GM21367 (cell line): ENCODE measurements around the gene PCDHGA9.
"Not testable (repeated sequence)": the region's sequence is repeated elsewhere in the genome, so short reads cannot be mapped to it uniquely, and the experiment has no call there.

Source experiments
- ATAC-seq: cut with Tn5 transposase; IDR thresholded peaks from one replicate; pipeline ENCODE4 v1.9.1; 2021; ENCODE audit not compliant: unreplicated experiment

PCDHGA9 gene

DNA sequence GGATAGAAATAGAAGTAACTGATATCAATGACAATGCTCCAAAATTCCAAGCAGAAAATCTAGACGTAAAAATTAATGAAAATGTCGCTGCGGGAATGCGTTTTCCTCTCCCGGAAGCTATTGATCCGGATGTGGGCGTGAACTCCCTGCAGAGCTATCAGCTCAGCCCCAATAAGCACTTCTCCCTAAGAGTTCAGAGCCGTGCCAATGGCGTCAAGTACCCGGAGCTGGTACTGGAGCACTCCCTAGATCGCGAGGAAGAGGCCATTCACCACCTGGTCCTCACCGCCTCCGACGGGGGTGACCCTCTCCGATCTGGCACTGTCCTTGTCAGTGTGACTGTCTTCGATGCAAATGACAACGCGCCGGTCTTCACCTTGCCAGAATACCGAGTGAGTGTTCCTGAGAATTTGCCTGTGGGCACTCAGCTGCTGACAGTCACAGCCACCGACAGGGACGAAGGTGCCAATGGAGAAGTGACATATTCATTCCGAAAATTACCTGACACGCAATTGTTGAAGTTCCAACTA lies 11.0 kb downstream of the PCDHGA9 start:
- ATAC-seq: no peak

DNA sequence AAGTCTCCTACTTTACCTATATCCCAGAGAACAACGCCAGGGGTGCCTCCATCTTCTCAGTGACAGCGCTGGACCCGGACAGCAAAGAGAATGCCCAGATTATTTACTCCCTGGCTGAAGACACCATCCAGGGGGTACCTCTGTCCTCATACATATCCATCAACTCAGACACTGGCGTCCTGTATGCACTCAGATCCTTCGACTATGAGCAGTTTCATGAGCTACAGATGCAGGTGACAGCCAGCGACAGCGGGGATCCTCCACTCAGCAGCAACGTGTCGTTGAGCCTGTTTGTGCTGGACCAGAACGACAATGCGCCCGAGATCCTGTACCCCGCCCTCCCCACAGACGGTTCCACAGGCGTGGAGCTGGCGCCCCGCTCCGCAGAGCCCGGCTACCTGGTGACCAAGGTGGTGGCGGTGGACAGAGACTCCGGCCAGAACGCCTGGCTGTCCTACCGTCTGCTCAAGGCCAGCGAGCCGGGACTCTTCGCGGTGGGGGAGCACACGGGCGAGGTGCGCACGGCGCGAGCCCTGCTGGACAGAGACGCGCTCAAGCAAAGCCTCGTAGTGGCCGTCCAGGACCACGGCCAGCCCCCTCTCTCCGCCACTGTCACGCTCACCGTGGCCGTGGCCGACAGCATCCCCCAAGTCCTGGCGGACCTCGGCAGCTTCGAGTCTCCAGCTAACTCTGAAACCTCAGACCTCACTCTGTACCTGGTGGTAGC lies 12.1 kb downstream of the PCDHGA9 start:
- ATAC-seq: not testable (repeated sequence)

DNA sequence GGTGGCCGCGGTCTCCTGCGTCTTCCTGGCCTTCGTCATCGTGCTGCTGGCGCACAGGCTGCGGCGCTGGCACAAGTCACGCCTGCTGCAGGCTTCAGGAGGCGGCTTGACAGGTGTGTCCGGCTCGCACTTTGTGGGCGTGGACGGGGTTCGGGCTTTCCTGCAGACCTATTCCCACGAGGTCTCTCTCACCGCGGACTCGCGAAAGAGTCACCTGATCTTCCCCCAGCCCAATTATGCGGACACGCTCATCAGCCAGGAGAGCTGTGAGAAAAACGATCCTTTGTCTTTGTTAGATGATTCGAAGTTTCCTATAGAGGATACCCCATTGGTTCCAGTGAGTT lies 12.7 kb downstream of the PCDHGA9 start:
- ATAC-seq: not testable (repeated sequence)

DNA sequence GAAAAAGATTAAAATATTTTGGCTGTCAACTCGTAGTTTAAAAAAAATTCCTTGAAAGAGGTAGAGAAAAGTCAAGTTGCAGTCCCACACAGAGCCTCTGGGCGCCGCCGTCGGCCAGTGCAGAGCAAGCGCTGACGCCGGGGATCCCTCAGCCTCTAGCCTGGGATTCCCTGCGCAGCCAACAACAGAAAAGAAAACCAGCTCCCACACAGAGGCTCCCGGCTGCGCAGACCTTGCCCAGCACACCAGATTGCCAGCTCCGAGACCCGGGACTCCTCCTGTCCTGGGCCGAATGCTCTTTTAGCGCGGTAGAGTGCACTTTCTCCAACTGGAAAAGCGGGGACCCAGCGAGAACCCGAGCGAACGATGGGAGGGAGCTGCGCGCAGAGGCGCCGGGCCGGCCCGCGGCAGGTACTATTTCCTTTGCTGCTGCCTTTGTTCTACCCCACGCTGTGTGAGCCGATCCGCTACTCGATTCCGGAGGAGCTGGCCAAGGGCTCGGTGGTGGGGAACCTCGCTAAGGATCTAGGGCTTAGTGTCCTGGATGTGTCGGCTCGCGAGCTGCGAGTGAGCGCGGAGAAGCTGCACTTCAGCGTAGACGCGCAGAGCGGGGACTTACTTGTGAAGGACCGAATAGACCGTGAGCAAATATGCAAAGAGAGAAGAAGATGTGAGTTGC lies 15.1 kb downstream of the PCDHGA9 start, which contains the start of gene PCDHGB7:
Gene PCDHGB7, plus strand, starts transcription at position 184 of the 679 bp plus-strand sequence. Its CDS starts 183 bp downstream, at position 367.
- ATAC-seq: peak; percentile 75

DNA sequence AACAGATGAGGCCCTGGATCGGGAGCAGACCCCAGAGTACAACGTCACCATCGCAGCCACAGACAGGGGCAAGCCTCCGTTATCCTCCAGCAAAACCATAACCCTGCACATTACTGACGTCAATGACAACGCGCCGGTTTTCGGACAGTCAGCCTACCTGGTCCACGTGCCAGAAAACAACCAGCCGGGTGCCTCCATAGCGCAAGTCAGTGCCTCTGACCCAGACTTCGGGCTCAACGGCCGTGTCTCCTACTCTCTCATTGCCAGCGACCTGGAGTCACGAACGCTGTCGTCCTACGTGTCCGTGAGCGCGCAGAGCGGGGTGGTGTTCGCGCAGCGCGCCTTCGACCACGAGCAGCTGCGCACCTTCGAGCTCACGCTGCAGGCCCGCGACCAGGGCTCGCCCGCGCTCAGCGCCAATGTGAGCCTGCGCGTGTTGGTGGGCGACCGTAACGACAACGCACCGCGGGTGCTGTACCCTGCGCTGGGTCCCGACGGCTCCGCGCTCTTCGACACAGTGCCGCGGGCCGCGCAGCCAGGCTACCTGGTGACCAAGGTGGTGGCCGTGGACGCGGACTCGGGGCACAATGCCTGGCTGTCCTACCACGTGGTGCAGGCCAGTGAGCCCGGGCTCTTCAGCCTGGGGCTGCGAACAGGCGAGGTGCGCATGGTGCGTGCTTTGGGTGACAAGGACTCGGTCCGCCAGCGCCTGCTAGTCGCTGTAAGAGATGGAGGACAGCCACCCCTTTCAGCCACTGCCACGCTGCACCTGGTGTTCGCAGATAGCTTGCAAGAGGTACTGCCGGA lies 16.7 kb downstream of the PCDHGA9 start:
- ATAC-seq: no peak

DNA sequence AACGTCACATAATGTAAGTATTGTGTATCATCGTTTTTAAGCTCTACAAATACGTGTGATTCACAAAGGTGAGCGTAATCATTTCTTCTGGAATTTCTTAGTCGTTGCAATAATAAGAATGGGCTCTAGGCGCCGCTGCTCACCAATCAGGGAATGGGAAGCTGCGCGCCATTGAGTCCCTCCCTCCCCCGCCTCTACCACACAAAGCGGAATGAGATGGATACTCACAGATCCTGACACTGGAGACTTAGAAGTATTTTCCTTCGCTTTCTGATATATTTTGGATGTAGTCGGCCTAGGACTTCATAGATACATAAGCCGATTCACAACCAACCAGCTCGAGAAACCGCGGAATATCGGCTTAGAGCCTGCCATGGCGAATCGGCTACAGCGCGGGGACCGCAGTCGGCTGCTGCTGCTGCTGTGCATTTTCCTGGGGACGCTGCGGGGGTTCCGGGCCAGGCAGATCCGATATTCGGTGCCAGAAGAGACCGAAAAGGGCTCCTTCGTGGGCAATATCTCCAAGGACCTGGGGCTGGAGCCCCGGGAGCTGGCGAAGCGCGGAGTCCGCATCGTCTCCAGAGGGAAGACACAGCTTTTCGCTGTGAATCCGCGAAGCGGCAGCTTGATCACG lies 18.4 kb downstream of the PCDHGA9 start, which contains the start of gene PCDHGA11:
Gene PCDHGA11, plus strand, starts transcription at position 197 of the 634 bp plus-strand sequence. Its CDS starts 177 bp downstream, at position 374.
- ATAC-seq: peak; percentile 52

DNA sequence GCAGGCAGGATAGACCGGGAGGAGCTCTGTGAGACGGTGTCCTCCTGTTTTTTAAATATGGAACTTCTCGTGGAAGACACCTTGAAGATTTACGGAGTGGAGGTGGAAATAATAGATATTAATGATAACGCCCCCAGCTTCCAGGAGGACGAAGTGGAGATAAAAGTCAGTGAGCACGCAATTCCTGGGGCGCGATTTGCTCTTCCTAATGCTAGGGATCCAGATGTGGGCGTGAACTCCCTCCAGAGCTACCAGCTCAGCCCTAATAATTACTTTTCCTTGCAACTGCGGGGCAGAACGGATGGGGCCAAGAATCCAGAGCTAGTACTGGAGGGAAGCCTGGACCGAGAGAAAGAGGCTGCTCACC lies 18.9 kb downstream of the PCDHGA9 start:
- no peak for ATAC-seq

DNA sequence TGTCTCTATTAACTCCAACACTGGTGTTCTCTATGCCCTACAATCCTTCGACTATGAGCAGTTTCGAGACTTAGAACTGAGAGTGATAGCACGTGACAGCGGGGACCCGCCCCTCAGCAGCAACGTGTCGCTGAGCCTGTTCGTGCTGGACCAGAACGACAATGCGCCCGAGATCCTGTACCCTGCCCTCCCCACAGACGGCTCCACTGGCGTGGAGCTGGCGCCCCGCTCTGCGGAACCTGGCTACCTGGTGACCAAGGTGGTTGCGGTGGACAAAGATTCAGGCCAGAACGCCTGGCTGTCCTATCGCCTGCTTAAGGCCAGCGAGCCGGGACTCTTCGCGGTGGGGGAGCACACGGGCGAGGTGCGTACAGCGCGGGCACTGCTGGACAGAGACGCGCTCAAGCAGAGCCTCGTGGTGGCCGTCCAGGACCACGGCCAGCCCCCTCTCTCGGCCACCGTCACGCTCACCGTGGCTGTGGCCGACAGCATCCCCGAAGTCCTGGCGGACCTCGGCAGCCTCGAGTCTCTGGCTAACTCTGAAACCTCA lies 20.2 kb downstream of the PCDHGA9 start:
- ATAC-seq: no peak

DNA sequence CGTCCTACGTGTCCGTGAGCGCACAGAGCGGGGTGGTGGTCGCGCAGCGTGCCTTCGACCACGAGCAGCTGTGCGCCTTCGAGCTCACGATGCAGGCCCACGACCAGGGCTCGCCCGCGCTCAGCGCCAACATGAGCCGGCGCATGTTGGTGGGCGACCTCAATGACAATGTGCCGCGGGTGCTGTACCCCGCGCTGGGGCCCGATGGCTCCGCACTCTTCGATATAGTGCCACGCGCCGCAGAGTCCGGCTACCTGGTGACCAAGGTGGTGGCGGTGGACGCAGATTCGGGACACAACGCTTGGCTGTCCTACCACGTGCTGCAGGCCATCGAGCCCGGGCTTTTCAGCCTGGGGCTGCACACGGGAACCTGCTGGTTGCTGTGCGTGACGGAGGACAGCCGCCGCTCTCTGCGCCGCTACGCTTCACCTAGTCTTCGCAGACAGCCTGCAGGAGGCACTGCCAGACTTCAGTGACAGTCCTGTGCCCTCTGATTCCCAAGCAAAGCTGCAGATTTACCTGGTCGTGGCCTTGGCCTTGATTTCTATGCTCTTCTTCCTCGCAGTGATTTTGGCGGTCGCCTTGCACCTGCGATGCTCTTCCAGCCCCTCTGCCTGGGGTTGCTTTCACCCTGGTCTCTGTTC lies 25.3 kb downstream of the PCDHGA9 start:
- ATAC-seq: no peak

DNA sequence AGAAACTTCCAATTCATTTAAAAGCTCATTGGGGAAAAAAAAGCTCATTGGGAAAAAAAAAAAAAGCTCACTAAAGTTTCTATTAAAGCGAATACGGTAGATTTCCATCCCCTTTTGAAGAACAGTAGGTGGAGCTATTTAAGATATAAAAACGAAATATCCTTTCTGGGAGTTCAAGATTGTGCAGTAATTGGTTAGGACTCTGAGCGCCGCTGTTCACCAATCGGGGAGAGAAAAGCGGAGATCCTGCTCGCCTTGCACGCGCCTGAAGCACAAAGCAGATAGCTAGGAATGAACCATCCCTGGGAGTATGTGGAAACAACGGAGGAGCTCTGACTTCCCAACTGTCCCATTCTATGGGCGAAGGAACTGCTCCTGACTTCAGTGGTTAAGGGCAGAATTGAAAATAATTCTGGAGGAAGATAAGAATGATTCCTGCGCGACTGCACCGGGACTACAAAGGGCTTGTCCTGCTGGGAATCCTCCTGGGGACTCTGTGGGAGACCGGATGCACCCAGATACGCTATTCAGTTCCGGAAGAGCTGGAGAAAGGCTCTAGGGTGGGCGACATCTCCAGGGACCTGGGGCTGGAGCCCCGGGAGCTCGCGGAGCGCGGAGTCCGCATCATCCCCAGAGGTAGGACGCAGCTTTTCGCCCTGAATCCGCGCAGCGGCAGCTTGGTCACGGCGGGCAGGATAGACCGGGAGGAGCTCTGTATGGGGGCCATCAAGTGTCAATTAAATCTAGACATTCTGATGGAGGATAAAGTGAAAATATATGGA lies 27.9 kb downstream of the PCDHGA9 start, which contains the start of gene PCDHGA12:
Gene PCDHGA12, plus strand, starts transcription at position 176 of the 782 bp plus-strand sequence. Its CDS starts 253 bp downstream, at position 429.
- ATAC-seq: no peak

DNA sequence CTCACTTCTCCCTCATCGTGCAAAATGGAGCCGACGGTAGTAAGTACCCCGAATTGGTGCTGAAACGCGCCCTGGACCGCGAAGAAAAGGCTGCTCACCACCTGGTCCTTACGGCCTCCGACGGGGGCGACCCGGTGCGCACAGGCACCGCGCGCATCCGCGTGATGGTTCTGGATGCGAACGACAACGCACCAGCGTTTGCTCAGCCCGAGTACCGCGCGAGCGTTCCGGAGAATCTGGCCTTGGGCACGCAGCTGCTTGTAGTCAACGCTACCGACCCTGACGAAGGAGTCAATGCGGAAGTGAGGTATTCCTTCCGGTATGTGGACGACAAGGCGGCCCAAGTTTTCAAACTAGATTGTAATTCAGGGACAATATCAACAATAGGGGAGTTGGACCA lies 28.7 kb downstream of the PCDHGA9 start:
- no peak for ATAC-seq

DNA sequence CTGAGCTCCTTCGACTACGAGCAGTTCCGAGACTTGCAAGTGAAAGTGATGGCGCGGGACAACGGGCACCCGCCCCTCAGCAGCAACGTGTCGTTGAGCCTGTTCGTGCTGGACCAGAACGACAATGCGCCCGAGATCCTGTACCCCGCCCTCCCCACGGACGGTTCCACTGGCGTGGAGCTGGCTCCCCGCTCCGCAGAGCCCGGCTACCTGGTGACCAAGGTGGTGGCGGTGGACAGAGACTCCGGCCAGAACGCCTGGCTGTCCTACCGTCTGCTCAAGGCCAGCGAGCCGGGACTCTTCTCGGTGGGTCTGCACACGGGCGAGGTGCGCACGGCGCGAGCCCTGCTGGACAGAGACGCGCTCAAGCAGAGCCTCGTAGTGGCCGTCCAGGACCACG lies 29.7 kb downstream of the PCDHGA9 start:
- not testable (repeated sequence) for ATAC-seq

DNA sequence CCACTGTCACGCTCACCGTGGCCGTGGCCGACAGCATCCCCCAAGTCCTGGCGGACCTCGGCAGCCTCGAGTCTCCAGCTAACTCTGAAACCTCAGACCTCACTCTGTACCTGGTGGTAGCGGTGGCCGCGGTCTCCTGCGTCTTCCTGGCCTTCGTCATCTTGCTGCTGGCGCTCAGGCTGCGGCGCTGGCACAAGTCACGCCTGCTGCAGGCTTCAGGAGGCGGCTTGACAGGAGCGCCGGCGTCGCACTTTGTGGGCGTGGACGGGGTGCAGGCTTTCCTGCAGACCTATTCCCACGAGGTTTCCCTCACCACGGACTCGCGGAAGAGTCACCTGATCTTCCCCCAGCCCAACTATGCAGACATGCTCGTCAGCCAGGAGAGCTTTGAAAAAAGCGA lies 30.1 kb downstream of the PCDHGA9 start:
- not testable (repeated sequence) for ATAC-seq

DNA sequence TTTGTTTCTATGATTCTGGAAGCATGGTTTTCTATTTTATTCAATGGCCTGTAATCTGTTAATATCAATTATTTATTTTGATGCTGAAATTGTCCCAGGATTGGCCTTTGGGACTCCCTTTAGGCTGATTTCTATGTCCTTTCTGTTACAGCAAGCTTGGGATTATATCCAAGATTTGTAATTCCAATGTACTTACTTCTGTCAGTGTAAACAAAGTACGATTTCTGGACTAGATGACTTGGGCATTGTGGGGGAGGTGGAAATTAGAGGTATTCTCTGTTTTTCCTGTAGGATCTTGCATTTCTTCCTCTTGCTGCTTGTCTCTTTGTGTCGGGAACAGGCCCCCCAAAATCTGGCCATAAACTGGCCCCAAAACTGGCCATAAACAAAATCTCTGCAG lies 31.4 kb downstream of the PCDHGA9 start:
- ATAC-seq: no peak

DNA sequence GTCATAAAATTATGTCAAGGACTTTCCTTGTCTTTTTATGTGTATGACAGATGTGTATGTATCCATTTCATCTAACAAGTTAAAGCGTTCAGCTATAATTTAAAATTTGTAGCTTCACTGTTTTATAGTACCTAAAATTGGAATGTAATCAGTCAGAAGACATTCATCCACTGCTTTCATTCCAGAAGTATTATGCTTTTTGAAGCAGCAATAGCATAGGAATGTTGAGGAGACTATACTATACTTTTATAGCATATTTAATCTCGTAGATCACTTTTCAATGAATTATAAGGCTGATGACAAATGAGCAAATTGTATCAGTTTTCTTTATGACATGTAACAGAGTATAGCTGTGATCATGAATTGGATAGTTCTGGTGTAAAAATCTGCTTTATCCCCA lies 34.6 kb downstream of the PCDHGA9 start:
- ATAC-seq: no peak

DNA sequence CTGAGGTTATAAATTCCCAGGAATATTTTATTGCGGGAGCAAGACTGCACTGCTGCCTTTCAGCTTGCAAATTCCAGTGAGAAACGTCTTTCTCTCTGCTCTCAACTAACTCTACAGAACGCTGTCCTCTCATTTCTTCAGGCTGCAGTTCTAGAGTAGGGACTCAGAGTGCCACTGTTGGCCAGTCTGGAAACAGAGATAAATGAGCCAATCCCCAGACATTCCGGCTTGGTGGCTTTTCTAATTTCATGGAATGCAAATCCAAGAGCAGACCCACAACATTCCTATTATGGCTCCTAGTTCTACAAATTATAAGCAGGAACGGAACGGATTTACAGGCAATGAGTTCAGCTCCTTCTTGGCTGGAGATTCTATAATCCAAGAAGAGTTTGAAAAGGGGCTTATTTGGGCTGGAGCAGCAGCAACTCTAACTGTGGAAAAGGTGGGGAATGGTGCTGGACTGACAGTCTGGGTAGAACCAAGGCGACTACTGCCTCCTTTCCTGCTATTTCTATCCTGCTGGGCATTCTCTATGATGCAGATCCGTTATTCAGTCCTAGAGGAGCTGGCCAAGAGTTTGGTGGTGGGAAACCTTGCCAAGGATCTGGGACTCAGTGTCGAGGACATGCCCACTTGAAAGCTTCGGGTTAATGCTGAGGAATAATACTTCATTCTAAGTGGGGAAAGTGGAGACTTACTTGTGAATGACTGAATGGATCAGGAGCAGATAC lies 37.0 kb downstream of the PCDHGA9 start:
- ATAC-seq: no peak

DNA sequence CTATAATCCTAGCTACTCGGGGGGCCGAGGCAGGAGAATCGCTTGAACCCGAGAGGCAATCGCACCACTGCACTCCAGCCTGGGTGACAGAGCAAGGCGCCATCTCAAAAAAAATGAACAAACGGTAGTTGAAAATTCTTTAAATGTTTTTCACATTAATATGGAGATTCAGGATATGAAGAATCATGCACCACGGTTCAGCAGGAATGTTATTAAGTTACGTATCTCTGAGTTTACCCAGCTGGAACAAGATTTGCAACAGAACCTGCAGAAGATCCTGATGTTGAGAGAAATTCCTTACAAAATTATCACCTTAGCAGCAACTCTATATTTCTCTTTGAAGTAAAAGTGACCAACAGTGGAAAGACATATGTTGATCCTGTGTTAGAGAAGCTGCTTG lies 37.8 kb downstream of the PCDHGA9 start:
- no peak for ATAC-seq

DNA sequence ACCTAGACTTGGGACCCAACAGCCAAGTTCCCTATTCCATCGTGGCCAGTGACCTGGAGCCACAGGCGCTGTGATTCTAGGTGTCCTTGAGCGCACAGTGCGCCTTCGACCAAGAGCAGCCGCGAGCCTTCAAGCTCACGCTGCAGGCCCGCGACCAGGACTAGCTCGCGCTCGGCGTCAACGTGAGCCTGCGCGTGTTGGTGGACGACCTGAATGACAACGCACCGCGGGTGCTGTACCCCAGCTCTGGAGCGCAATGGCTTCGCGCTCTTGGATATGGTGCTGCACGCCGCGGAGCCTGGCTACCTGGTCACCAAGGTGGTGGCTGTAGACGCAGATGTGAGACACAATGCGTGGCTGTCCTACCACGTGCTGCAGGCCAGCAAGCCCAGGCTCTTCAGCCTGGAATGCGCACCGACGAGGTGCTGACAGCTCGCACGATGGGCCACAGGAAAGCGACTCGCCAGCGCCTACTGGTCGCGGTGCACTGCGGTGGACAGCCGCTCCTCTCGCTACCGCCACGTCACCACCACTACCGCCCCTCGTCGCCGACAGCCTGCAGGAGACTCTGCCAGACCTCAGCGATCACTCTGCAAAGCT lies 39.1 kb downstream of the PCDHGA9 start:
- no peak for ATAC-seq
